ENCODE measurements around the gene TMEM179. TPM values are rescaled to one million over a fixed set of nuclear protein-coding genes. Genes with fewer than 3 reads are reported as not detected.

TMEM179 gene
- total and polyA plus RNA-seq, 10 of the 15 experiments (the other 5 are each of a cell fraction or from before 2014, with no cell fraction given), result not detected

DNA sequence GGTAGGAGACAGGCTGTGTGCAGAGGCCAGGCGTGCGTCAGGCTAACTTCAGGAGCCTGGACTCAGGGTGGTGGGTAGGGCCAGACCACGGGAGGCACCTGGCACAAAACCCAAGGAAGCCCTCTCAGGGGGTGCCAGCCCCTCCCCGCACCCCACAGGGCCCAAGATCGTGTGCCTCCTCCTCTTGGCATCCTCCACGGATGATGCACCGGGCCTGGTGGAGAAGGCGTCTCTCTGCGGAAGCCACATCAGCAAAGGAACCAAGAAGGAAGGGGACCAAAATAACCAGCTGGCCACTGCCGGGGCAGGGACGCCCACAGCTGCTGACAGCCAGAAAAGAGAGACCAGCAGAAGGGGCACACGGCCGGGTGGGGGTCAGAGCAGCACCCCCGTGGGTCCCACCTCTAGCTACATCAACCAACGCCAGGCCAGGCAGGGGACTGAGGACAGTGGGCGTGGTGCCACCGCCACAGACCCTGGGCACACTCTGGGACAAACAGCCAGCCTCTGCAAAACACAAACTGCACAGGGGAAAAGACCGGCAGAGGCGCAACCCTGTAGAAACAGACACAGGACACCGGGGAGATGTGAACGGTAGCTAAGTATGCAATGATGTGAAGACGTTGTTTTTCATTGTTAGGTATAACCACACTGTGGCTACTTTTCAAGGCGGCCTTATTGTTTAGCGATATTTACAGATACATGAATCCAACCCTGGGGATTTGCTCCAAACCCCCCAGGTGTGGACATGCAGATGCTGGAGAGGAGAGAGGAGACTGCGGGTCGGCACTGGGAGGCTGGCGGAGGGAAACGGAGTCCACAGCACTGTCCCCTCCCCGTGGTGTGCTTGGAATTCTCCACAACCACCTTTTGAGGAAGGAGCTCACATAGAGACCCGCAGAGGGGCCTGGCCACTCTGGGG, 51.1 kb downstream of the TMEM179 start:
- no TSS peak for BruUV-seq (replicated peaks)
- no peak for FAIRE-seq
- no peak overlapping the region for H3K9ac ChIP-seq (ENCODE audit: control insufficient read depth, insufficient read depth, low read length)

More for the DNA sequence above, 51.1 kb downstream of the TMEM179 start:
- no peaks in the 10 kb centered on the region for H3K4me1 ChIP-seq (ENCODE audit: control insufficient read depth, insufficient read depth, low read length)
- no peaks in the 10 kb centered on the region for H4K20me1 ChIP-seq (ENCODE audit: control insufficient read depth, insufficient read depth)
- H3K27me3 ChIP-seq (replicated peaks in 1 of 2; ENCODE audit: control insufficient read depth in 2 of 2, insufficient read depth in 2 of 2, low read length in 1 of 2), result peaks cover 0 to 4% of the 10 kb centered on the region in 2 experiments; a peak in 2 of 4 replicates
- H3K36me3 ChIP-seq (ENCODE audit: control insufficient read depth in 2 of 2, insufficient read depth in 2 of 2, low read length in 1 of 2), result no peaks in the 10 kb centered on the region
- CTCF ChIA-PET, result no interaction called here
- TF ChIP-seq NFYB (IDR thresholded peaks at IDR 0.05; ENCODE audit: insufficient read depth, low read depth, low read length), result no peak
- TF ChIP-seq CBX3 (IDR thresholded peaks at IDR 0.05; ENCODE audit: borderline replicate concordance, low read depth), result no peak
- no peak for TF ChIP-seq KLF5 (IDR thresholded peaks at IDR 0.05; ENCODE audit: partially characterized antibody)
- no peak for TF ChIP-seq SMAD5 (IDR thresholded peaks at IDR 0.05; ENCODE audit: low read depth)
- no peak for TF ChIP-seq CHD2 (IDR thresholded peaks at IDR 0.05; ENCODE audit: borderline replicate concordance, low read depth, low read length)
- no peak for TF ChIP-seq NFIC (IDR thresholded peaks at IDR 0.05; ENCODE audit: low read depth, low read length)
- no peak for TF ChIP-seq CREB1 (IDR thresholded peaks at IDR 0.05; ENCODE audit: low read depth)
- TF ChIP-seq, protein P1, sequence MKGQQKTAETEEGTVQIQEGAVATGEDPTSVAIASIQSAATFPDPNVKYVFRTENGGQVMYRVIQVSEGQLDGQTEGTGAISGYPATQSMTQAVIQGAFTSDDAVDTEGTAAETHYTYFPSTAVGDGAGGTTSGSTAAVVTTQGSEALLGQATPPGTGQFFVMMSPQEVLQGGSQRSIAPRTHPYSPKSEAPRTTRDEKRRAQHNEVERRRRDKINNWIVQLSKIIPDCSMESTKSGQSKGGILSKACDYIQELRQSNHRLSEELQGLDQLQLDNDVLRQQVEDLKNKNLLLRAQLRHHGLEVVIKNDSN (IDR thresholded peaks at IDR 0.05; ENCODE audit: borderline replicate concordance, extremely low read length, insufficient read depth, low read depth, low read length), result no peak
- no peak for TF ChIP-seq RCOR1 (conservative IDR thresholded peaks at IDR 0.05; ENCODE audit: low read depth, low read length)
- TF ChIP-seq IKZF2 (IDR thresholded peaks at IDR 0.05), result no peak
- TF ChIP-seq, protein P2, sequence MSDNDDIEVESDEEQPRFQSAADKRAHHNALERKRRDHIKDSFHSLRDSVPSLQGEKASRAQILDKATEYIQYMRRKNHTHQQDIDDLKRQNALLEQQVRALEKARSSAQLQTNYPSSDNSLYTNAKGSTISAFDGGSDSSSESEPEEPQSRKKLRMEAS (IDR thresholded peaks at IDR 0.05; ENCODE audit: low read depth, low read length), result no peak
- POLR2A ChIA-PET, result no interaction called here
- no peaks in the 10 kb centered on the region for H3K9me3 ChIP-seq (replicated peaks; ENCODE audit: control insufficient read depth, insufficient read depth, low read length)
- no peak for DNase-seq (ENCODE audit: low read depth, low spot score)
- in situ Hi-C loops (cut with MboI) (no loop called here), intact Hi-C loops (cut with micrococcal nuclease; ENCODE audit: unreplicated experiment) (no loop called here)
- no peak overlapping the region for H3K4me2 ChIP-seq (ENCODE audit: control insufficient read depth, insufficient read depth)
- ATAC-seq, result no peak
- no peak overlapping the region for H3K27ac ChIP-seq (ENCODE audit: control insufficient read depth, insufficient read depth)
- no peak overlapping the region for H3K4me3 ChIP-seq
- no peak overlapping the region for H2AFZ ChIP-seq (ENCODE audit: control insufficient read depth, low read depth, low read length)
- SMC1A ChIA-PET (ENCODE audit: uncharacterized antibody, unreplicated experiment), result no interaction called here
- 28% methylated on average over 30 of the region's 30 CpGs for WGBS (ENCODE audit: insufficient coverage, insufficient replicate concordance, low lambda C conversion rate, missing lambda C conversion rate)
- no peaks in the 10 kb centered on the region for H3K79me2 ChIP-seq (ENCODE audit: control insufficient read depth, insufficient read depth, low read length)
- RAD21 ChIA-PET (ENCODE audit: unreplicated experiment), result no interaction called here
